OCI-LY1 (cell line): ENCODE measurements around the gene SRSF8.

ENCODE experiments used
- EZH2 ChIP-seq: fragments of 200-600 bp; sonication (generic), shearing (Covaris generic); IDR thresholded peaks from 2 replicates; pipeline ENCODE4 v1.8.0; 2017; ENCODE audit warnings: borderline replicate concordance, mixed run types, mild to moderate bottlenecking, antibody characterized with exemption, low read length, moderate library complexity, mixed read lengths
- TF ChIP-seq, protein P1 (sequence below): fragments of 200-600 bp; sonication (generic), shearing (Covaris generic); IDR thresholded peaks from 2 replicates; pipeline ENCODE4 v1.5.1; 2017; ENCODE audit warnings: mild to moderate bottlenecking, antibody characterized with exemption, low read length, moderate library complexity, mixed read lengths

DNA sequence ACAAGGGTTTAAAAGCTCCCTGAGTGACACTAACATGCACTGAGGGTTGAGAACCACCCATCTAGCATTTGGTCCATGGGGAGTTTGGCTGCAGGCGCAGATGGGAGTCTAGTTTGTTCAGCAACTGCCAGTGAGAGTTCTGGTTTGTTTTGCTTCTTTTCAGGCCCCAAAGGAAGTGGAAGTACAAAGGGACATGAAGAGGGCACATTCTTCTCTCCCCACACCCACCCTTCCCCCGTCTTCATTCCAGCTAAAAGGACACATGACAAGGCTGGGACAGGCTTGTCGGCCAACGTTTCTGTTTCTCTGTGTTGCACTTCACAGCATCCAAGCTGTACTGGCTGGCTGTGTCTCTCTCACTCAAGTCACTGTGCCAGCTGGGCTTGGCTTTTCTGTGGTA is 14.7 kb downstream of the SRSF8 start:
- TF ChIP-seq EZH2 = no peak
- TF ChIP-seq, protein P1, sequence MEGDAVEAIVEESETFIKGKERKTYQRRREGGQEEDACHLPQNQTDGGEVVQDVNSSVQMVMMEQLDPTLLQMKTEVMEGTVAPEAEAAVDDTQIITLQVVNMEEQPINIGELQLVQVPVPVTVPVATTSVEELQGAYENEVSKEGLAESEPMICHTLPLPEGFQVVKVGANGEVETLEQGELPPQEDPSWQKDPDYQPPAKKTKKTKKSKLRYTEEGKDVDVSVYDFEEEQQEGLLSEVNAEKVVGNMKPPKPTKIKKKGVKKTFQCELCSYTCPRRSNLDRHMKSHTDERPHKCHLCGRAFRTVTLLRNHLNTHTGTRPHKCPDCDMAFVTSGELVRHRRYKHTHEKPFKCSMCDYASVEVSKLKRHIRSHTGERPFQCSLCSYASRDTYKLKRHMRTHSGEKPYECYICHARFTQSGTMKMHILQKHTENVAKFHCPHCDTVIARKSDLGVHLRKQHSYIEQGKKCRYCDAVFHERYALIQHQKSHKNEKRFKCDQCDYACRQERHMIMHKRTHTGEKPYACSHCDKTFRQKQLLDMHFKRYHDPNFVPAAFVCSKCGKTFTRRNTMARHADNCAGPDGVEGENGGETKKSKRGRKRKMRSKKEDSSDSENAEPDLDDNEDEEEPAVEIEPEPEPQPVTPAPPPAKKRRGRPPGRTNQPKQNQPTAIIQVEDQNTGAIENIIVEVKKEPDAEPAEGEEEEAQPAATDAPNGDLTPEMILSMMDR = no peak
